Liver (tissue), 9 donors: ENCODE results near the gene INTS1. TPM values are rescaled to one million over a fixed set of nuclear protein-coding genes. Genes with fewer than 3 reads are reported as not detected.

Source experiments
- DNase-seq: peaks from one replicate; pipeline ENCODE4 v3.0.0-alpha.2; 2017; ENCODE audit warnings: low spot score
- H3K27ac ChIP-seq, 2 donors: one replicate each; pipeline ENCODE4 v1.7.0; 2013; ENCODE audit warnings: inconsistent platforms in 2 of 2, low read length in 2 of 2, control low read depth in 1 of 2, low read depth in 1 of 2, mild to moderate bottlenecking in 1 of 2
- H3K27me3 ChIP-seq, 4 donors: one replicate each; pipeline versions ENCODE4 v1.6.1 to v1.7.0; 2013; ENCODE audit warnings: low read length in 3 of 4, inconsistent platforms in 1 of 4, mild to moderate bottlenecking in 1 of 4, moderate library complexity in 1 of 4; ENCODE audit not compliant: control insufficient read depth in 4 of 4, insufficient read depth in 4 of 4
- H3K36me3 ChIP-seq, 4 donors: one replicate each; pipeline versions ENCODE4 v1.6.1 to v1.7.0; 2013; ENCODE audit warnings: low read length in 3 of 4, mild to moderate bottlenecking in 3 of 4, low read depth in 1 of 4, moderate library complexity in 1 of 4; ENCODE audit not compliant: control insufficient read depth in 4 of 4, insufficient read depth in 3 of 4
- H3K4me1 ChIP-seq, 4 donors: one replicate each; pipeline versions ENCODE4 v1.6.1 to v1.7.0; 2013; ENCODE audit warnings: low read length in 3 of 4, mild to moderate bottlenecking in 3 of 4, moderate library complexity in 1 of 4; ENCODE audit not compliant: control insufficient read depth in 4 of 4, insufficient read depth in 4 of 4
- H3K4me3 ChIP-seq, 3 donors: one replicate each; pipeline versions ENCODE4 v1.6.1 to v1.7.0; 2013; ENCODE audit warnings: low read length in 3 of 3, control low read depth in 1 of 3, low read depth in 1 of 3, mild to moderate bottlenecking in 1 of 3
- H3K9ac ChIP-seq, 2 donors: one replicate each; pipeline ENCODE4 v1.7.0; 2013; ENCODE audit warnings: low read length in 2 of 2, mild to moderate bottlenecking in 2 of 2, moderate library complexity in 2 of 2, control low read depth in 1 of 2, low read depth in 1 of 2
- H3K9me3 ChIP-seq, 4 donors: one replicate each; pipeline versions ENCODE4 v1.6.1 to v1.7.0; 2013; ENCODE audit warnings: low read length in 3 of 4; ENCODE audit not compliant: control insufficient read depth in 4 of 4
- EGR1 ChIP-seq, 2 donors: IDR thresholded peaks; 2 replicates each; pipeline ENCODE4 v1.6.1; 2016 to 2018; ENCODE audit warnings: antibody characterized with exemption in 2 of 2, low read depth in 2 of 2
- FOXA1 ChIP-seq: IDR thresholded peaks from 2 replicates; pipeline ENCODE4 v1.6.1; 2016; ENCODE audit warnings: antibody characterized with exemption
- FOXA2 ChIP-seq: IDR thresholded peaks from 2 replicates; pipeline ENCODE4 v1.6.1; 2016; ENCODE audit warnings: antibody characterized with exemption
- GABPA ChIP-seq, 2 donors: IDR thresholded peaks in 1 of 2; conservative IDR thresholded peaks in 1 of 2; 2 replicates each; pipeline ENCODE4 v1.6.1; 2016; ENCODE audit warnings: antibody characterized with exemption in 2 of 2, mild to moderate bottlenecking in 1 of 2, moderate library complexity in 1 of 2
- HNF4A ChIP-seq, 2 donors: conservative IDR thresholded peaks; 2 replicates each; pipeline ENCODE4 v1.6.1; 2016; ENCODE audit warnings: antibody characterized with exemption in 2 of 2, mild to moderate bottlenecking in 2 of 2
- HNF4G ChIP-seq: IDR thresholded peaks from 2 replicates; pipeline ENCODE4 v1.6.1; 2016; ENCODE audit warnings: antibody characterized with exemption
- JUND ChIP-seq, 2 donors: IDR thresholded peaks; 2 replicates each; pipeline ENCODE4 v1.6.1; 2016; ENCODE audit warnings: antibody characterized with exemption in 2 of 2
- NR2F2 ChIP-seq: IDR thresholded peaks from 2 replicates; pipeline ENCODE4 v1.6.1; 2016; ENCODE audit warnings: antibody characterized with exemption
- RAD21 ChIP-seq, 2 donors: IDR thresholded peaks; 2 replicates each; pipeline ENCODE4 v1.6.1; 2016; ENCODE audit warnings: antibody characterized with exemption in 2 of 2, mild to moderate bottlenecking in 2 of 2
- RXRA ChIP-seq, 2 donors: IDR thresholded peaks; 2 replicates each; pipeline ENCODE4 v1.6.1; 2017 to 2018; ENCODE audit warnings: antibody characterized with exemption in 2 of 2, mild to moderate bottlenecking in 1 of 2
- SP1 ChIP-seq: IDR thresholded peaks from 2 replicates; pipeline ENCODE4 v1.6.1; 2018; ENCODE audit warnings: antibody characterized with exemption, mild to moderate bottlenecking
- TAF1 ChIP-seq: conservative IDR thresholded peaks from 2 replicates; pipeline ENCODE4 v1.6.1; 2016; ENCODE audit warnings: antibody characterized with exemption, mild to moderate bottlenecking
- YY1 ChIP-seq: IDR thresholded peaks from 2 replicates; pipeline ENCODE4 v1.6.1; 2016; ENCODE audit warnings: antibody characterized with exemption, mild to moderate bottlenecking
- WGBS: extraction: QIAGEN DNeasy Blood & Tissue Kit; methylation state at CpG from one replicate; pipeline ENCODE4 v1.1.7; 2013; 5-methylcytosine and 5-hydroxymethylcytosine counted together
- polyA plus RNA-seq, 2 donors: library from polyadenylated mRNA; stranded (reverse) in 1 of 2; unstranded in 1 of 2; fragments of 200-250 nt in 1 of 2; fragments of >200 nt in 1 of 2; fragmentation: Nextera tagmentation in 1 of 2; extraction: Ambion mirVana in 1 of 2; gene quantifications; one replicate each; pipeline versions ENCODE4 v1.2.1 to v1.2.3, GENCODE V29; 2013 to 2015
- total RNA-seq, 2 donors: library from RNA; depleted of rRNA; stranded (reverse); fragments of >200 nt; gene quantifications; one replicate each; pipeline ENCODE4 v1.2.3, GENCODE V29; 2014
- TF ChIP-seq, protein P1 (sequence below): IDR thresholded peaks from 2 replicates; pipeline ENCODE4 v1.6.1; 2016; ENCODE audit warnings: antibody characterized with exemption
- TF ChIP-seq, protein P2 (sequence below): IDR thresholded peaks from 2 replicates; pipeline ENCODE4 v1.6.1; 2016; ENCODE audit warnings: antibody characterized with exemption, mild to moderate bottlenecking
- TF ChIP-seq, protein P3 (sequence below): IDR thresholded peaks from 2 replicates; pipeline ENCODE4 v1.6.1; 2016; ENCODE audit warnings: antibody characterized with exemption
- TF ChIP-seq, protein P4 (sequence below): fragments of 150-350 bp; IDR thresholded peaks from 2 replicates; pipeline ENCODE4 v1.5.1; 2017; ENCODE audit warnings: improper control_type of control experiment, low read depth, low read length; ENCODE audit not compliant: missing input control
- TF ChIP-seq, protein P5 (sequence below): IDR thresholded peaks from 2 replicates; pipeline ENCODE4 v1.6.1; 2016; ENCODE audit warnings: antibody characterized with exemption
- donor health status: healthy.
- donor health status: healthy.
- donor health status: healthy.
- donor health status: healthy.
- donor health status: healthy.

The INTS1 gene
- total and polyA plus RNA-seq, 4 donors, result 14.6 to 37.9 (median 30.7) TPM

DNA sequence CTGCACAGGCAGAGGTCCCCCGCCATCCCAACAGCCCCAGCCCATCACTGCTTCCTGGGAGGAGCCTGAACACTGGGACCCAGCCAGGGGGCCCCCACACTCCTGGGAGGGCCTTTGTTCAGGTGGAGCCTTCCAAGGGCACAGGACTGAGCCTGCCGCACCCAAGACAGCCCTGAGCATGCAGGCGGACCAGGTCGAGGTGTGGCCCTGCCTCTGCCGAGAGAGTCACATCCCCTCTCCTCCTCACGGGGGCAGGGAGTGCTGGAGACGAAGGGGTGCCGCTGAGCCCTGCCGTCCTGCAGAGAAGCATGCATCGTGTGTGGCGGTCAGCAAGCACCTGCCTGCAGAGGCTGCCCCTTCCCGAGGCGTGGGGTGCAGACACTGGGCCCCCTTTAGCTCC lies 19.0 kb upstream of the INTS1 start:
- no peak overlapping the region for H3K9ac ChIP-seq
- no peaks in the 10 kb centered on the region for H3K36me3 ChIP-seq
- no peak overlapping the region for H3K4me3 ChIP-seq
- H3K9me3 ChIP-seq, result no peaks in the 10 kb centered on the region
- WGBS, result 29% methylated on average over 13 of the region's 13 CpGs
- no peaks in the 10 kb centered on the region for H3K27me3 ChIP-seq
- TF ChIP-seq HNF4G (no peak), FOXA1 (no peak), SP1 (no peak), TAF1 (no peak), JUND (IDR thresholded peaks at IDR 0.05) (no peak), RXRA (IDR thresholded peaks at IDR 0.05) (no peak), RAD21 (IDR thresholded peaks at IDR 0.05) (no peak), NR2F2 (no peak), FOXA2 (no peak), HNF4A (conservative IDR thresholded peaks at IDR 0.05) (no peak), EGR1 (IDR thresholded peaks at IDR 0.05; ENCODE audit: low read depth in 2 of 2) (no peak)
- TF ChIP-seq, protein P1, sequence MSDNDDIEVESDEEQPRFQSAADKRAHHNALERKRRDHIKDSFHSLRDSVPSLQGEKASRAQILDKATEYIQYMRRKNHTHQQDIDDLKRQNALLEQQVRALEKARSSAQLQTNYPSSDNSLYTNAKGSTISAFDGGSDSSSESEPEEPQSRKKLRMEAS, result no peak
- TF ChIP-seq, protein P2, sequence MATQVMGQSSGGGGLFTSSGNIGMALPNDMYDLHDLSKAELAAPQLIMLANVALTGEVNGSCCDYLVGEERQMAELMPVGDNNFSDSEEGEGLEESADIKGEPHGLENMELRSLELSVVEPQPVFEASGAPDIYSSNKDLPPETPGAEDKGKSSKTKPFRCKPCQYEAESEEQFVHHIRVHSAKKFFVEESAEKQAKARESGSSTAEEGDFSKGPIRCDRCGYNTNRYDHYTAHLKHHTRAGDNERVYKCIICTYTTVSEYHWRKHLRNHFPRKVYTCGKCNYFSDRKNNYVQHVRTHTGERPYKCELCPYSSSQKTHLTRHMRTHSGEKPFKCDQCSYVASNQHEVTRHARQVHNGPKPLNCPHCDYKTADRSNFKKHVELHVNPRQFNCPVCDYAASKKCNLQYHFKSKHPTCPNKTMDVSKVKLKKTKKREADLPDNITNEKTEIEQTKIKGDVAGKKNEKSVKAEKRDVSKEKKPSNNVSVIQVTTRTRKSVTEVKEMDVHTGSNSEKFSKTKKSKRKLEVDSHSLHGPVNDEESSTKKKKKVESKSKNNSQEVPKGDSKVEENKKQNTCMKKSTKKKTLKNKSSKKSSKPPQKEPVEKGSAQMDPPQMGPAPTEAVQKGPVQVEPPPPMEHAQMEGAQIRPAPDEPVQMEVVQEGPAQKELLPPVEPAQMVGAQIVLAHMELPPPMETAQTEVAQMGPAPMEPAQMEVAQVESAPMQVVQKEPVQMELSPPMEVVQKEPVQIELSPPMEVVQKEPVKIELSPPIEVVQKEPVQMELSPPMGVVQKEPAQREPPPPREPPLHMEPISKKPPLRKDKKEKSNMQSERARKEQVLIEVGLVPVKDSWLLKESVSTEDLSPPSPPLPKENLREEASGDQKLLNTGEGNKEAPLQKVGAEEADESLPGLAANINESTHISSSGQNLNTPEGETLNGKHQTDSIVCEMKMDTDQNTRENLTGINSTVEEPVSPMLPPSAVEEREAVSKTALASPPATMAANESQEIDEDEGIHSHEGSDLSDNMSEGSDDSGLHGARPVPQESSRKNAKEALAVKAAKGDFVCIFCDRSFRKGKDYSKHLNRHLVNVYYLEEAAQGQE, result no peak
- TF ChIP-seq, protein P3, sequence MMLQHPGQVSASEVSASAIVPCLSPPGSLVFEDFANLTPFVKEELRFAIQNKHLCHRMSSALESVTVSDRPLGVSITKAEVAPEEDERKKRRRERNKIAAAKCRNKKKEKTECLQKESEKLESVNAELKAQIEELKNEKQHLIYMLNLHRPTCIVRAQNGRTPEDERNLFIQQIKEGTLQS, result no peak
- TF ChIP-seq, protein P4, sequence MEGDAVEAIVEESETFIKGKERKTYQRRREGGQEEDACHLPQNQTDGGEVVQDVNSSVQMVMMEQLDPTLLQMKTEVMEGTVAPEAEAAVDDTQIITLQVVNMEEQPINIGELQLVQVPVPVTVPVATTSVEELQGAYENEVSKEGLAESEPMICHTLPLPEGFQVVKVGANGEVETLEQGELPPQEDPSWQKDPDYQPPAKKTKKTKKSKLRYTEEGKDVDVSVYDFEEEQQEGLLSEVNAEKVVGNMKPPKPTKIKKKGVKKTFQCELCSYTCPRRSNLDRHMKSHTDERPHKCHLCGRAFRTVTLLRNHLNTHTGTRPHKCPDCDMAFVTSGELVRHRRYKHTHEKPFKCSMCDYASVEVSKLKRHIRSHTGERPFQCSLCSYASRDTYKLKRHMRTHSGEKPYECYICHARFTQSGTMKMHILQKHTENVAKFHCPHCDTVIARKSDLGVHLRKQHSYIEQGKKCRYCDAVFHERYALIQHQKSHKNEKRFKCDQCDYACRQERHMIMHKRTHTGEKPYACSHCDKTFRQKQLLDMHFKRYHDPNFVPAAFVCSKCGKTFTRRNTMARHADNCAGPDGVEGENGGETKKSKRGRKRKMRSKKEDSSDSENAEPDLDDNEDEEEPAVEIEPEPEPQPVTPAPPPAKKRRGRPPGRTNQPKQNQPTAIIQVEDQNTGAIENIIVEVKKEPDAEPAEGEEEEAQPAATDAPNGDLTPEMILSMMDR, result no peak
- TF ChIP-seq, protein P5, sequence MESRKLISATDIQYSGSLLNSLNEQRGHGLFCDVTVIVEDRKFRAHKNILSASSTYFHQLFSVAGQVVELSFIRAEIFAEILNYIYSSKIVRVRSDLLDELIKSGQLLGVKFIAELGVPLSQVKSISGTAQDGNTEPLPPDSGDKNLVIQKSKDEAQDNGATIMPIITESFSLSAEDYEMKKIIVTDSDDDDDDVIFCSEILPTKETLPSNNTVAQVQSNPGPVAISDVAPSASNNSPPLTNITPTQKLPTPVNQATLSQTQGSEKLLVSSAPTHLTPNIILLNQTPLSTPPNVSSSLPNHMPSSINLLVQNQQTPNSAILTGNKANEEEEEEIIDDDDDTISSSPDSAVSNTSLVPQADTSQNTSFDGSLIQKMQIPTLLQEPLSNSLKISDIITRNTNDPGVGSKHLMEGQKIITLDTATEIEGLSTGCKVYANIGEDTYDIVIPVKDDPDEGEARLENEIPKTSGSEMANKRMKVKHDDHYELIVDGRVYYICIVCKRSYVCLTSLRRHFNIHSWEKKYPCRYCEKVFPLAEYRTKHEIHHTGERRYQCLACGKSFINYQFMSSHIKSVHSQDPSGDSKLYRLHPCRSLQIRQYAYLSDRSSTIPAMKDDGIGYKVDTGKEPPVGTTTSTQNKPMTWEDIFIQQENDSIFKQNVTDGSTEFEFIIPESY, result no peak
- no peak for DNase-seq
- H3K27ac ChIP-seq, result no peak overlapping the region
- H3K4me1 ChIP-seq, result no peaks in the 10 kb centered on the region

DNA sequence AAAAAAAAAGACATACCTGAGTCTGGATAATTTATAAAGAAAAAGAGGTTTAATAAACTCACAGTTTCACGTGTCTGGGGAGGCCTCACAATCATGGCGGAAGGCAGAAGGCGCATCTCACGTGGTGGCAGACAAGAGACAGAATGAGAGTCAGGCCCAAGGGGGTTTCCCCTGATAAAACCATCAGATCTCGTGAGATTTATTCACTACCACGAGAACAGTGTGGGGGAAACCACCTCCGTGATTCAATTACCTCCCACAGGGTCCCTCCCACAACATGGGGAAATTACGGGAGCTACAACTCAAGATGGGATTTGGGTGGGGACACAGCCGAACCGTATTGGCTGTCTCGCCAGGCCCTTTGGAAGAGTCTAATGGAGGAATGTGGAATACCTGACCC lies 17.3 kb upstream of the INTS1 start:
- H3K4me1 ChIP-seq, result no peaks in the 10 kb centered on the region
- no peak overlapping the region for H3K27ac ChIP-seq
- WGBS, result 88% methylated on average over 11 of the region's 11 CpGs
- no peak overlapping the region for H3K4me3 ChIP-seq
- no peaks in the 10 kb centered on the region for H3K36me3 ChIP-seq
- no peak for DNase-seq
- no peaks in the 10 kb centered on the region for H3K9me3 ChIP-seq
- no peaks in the 10 kb centered on the region for H3K27me3 ChIP-seq
- H3K9ac ChIP-seq, result no peak overlapping the region
- TF ChIP-seq HNF4A (conservative IDR thresholded peaks at IDR 0.05) (no peak), YY1 (no peak), EGR1 (IDR thresholded peaks at IDR 0.05; ENCODE audit: low read depth in 2 of 2) (no peak), RXRA (IDR thresholded peaks at IDR 0.05) (no peak), FOXA1 (no peak), JUND (IDR thresholded peaks at IDR 0.05) (no peak), RAD21 (IDR thresholded peaks at IDR 0.05) (no peak), HNF4G (no peak), TAF1 (no peak), GABPA (IDR thresholded peaks at IDR 0.05 in 1 of 2, conservative IDR thresholded peaks at IDR 0.05 in 1 of 2) (no peak), FOXA2 (no peak)
- TF ChIP-seq, protein P3, result no peak
- TF ChIP-seq, protein P2, result no peak
- TF ChIP-seq, protein P5, result no peak
